HepG2 (cell line): ENCODE data around the gene ATP2B3. TPM values are rescaled to one million over a fixed set of nuclear protein-coding genes. Genes with fewer than 3 reads are reported as not detected.

ENCODE experiments used
- HNF4G ChIP-seq, 2 experiments: sonication (generic) in 1 of 2; formaldehyde crosslinking in 1 of 2; IDR thresholded peaks; 2 replicates each; pipeline versions ENCODE4 v1.4.0 to v1.6.1; 2011 to 2020; ENCODE audit warnings: borderline replicate concordance in 2 of 2, low read depth in 2 of 2, mild to moderate bottlenecking in 2 of 2, low read length in 1 of 2, missing genetic modification reagents in 1 of 2, moderate library complexity in 1 of 2
- POLR2G ChIP-seq: fragments of 200-400 bp; formaldehyde crosslinking; IDR thresholded peaks from 2 replicates; pipeline ENCODE4 v1.6.1; 2018; ENCODE audit warnings: mild to moderate bottlenecking, low read depth, low read length, moderate library complexity
- ZC3H13 ChIP-seq: sonication (generic); formaldehyde crosslinking; IDR thresholded peaks from 2 replicates; pipeline ENCODE4 v1.8.1; 2023; ENCODE audit warnings: mild to moderate bottlenecking, missing genetic modification reagents, moderate library complexity
- polyA plus RNA-seq, 8 experiments: library from polyadenylated mRNA; depleted of rRNA in 3 of 8; stranded (reverse) in 7 of 8; unstranded in 1 of 8; fragments of >200 nt; fragmentation: Illumina TruSeq in 4 of 8; extraction: Trizol in 4 of 8; gene quantifications; 2 replicates each; pipeline versions ENCODE4 v1.2.1 to v1.2.3, GENCODE V29; 2011 to 2016; ENCODE audit warnings: low read depth in 4 of 8, missing spikeins in 1 of 8, mixed read lengths in 1 of 8; ENCODE audit not compliant: insufficient read depth in 1 of 8
- total RNA-seq, 5 experiments: library from RNA; depleted of rRNA; stranded (reverse); fragments of >200 nt; fragmentation: Illumina TruSeq; extraction: Trizol; gene quantifications; 2 replicates each; pipeline ENCODE4 v1.2.3, GENCODE V29; 2016; ENCODE audit warnings: low read depth in 1 of 5
- TF ChIP-seq, protein P1 (sequence below): sonication (generic); formaldehyde crosslinking; IDR thresholded peaks from 2 replicates; pipeline ENCODE4 v1.5.1; 2020; ENCODE audit warnings: mild to moderate bottlenecking, missing genetic modification reagents, moderate library complexity
- TF ChIP-seq, protein P2 (sequence below): sonication (generic); formaldehyde crosslinking; IDR thresholded peaks from 2 replicates; pipeline ENCODE4 v1.4.0; 2020; ENCODE audit warnings: missing genetic modification reagents
- TF ChIP-seq, protein P3 (sequence below): sonication (generic); formaldehyde crosslinking; IDR thresholded peaks from 2 replicates; pipeline ENCODE4 v1.4.0; 2020; ENCODE audit warnings: missing genetic modification reagents
- TF ChIP-seq, protein P4 (sequence below): sonication (generic); formaldehyde crosslinking; IDR thresholded peaks from 2 replicates; pipeline ENCODE4 v1.5.1; 2020; ENCODE audit warnings: missing genetic modification reagents, mild to moderate bottlenecking, borderline replicate concordance

ATP2B3 gene
- total and polyA plus RNA-seq, 2 of the 13 experiments (the other 11 are each of a cell fraction or from before 2014, with no cell fraction given), result not detected

DNA sequence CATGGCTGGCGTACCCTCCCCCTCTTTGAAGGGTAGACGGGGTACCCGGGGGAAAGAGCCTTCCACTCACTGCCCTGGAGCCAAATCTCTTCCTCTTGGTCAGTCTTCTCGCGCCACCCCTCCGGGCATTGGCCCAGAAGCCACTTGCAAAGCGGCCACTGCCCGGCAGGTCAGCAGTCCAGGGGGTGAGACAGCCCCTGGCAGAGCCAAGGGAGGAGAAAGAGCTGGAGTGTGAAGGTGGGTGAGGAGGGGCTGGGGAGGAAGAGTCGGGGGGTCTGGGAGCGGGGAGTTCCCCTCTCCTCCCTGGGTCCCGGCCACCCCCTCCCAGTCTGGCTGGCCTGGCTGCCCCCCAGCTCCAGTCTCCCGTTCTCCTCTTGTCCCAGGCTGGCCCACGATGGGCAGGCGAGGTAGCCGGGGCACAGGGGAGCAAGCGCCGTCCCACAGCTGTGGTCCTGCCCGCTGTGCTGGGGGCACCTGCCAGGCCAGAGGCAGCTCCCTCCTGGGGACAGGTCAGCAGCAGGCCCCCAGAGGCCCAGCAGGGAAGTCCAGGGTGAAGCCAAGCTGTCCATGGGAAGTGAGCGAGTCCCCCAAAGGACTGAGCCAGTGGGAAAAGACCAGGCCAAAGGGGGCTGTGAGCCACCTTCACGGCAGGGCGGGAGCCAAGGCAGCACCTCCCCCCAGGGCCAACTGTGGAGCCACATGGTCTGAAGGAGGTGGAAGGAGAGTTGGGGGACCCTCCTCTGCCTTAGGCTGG lies 108.0 kb downstream of the ATP2B3 start (continued):
- TF ChIP-seq, protein P1, sequence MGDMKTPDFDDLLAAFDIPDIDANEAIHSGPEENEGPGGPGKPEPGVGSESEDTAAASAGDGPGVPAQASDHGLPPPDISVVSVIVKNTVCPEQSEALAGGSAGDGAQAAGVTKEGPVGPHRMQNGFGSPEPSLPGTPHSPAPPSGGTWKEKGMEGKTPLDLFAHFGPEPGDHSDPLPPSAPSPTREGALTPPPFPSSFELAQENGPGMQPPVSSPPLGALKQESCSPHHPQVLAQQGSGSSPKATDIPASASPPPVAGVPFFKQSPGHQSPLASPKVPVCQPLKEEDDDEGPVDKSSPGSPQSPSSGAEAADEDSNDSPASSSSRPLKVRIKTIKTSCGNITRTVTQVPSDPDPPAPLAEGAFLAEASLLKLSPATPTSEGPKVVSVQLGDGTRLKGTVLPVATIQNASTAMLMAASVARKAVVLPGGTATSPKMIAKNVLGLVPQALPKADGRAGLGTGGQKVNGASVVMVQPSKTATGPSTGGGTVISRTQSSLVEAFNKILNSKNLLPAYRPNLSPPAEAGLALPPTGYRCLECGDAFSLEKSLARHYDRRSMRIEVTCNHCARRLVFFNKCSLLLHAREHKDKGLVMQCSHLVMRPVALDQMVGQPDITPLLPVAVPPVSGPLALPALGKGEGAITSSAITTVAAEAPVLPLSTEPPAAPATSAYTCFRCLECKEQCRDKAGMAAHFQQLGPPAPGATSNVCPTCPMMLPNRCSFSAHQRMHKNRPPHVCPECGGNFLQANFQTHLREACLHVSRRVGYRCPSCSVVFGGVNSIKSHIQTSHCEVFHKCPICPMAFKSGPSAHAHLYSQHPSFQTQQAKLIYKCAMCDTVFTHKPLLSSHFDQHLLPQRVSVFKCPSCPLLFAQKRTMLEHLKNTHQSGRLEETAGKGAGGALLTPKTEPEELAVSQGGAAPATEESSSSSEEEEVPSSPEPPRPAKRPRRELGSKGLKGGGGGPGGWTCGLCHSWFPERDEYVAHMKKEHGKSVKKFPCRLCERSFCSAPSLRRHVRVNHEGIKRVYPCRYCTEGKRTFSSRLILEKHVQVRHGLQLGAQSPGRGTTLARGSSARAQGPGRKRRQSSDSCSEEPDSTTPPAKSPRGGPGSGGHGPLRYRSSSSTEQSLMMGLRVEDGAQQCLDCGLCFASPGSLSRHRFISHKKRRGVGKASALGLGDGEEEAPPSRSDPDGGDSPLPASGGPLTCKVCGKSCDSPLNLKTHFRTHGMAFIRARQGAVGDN (CRISPR knock-in tag), result peak; percentile 78
- TF ChIP-seq, protein P2, sequence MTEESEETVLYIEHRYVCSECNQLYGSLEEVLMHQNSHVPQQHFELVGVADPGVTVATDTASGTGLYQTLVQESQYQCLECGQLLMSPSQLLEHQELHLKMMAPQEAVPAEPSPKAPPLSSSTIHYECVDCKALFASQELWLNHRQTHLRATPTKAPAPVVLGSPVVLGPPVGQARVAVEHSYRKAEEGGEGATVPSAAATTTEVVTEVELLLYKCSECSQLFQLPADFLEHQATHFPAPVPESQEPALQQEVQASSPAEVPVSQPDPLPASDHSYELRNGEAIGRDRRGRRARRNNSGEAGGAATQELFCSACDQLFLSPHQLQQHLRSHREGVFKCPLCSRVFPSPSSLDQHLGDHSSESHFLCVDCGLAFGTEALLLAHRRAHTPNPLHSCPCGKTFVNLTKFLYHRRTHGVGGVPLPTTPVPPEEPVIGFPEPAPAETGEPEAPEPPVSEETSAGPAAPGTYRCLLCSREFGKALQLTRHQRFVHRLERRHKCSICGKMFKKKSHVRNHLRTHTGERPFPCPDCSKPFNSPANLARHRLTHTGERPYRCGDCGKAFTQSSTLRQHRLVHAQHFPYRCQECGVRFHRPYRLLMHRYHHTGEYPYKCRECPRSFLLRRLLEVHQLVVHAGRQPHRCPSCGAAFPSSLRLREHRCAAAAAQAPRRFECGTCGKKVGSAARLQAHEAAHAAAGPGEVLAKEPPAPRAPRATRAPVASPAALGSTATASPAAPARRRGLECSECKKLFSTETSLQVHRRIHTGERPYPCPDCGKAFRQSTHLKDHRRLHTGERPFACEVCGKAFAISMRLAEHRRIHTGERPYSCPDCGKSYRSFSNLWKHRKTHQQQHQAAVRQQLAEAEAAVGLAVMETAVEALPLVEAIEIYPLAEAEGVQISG (CRISPR knock-in tag), result 0 out of 2 replicates have a peak, but pooled peaks have one; percentile 12
- TF ChIP-seq, protein P3, sequence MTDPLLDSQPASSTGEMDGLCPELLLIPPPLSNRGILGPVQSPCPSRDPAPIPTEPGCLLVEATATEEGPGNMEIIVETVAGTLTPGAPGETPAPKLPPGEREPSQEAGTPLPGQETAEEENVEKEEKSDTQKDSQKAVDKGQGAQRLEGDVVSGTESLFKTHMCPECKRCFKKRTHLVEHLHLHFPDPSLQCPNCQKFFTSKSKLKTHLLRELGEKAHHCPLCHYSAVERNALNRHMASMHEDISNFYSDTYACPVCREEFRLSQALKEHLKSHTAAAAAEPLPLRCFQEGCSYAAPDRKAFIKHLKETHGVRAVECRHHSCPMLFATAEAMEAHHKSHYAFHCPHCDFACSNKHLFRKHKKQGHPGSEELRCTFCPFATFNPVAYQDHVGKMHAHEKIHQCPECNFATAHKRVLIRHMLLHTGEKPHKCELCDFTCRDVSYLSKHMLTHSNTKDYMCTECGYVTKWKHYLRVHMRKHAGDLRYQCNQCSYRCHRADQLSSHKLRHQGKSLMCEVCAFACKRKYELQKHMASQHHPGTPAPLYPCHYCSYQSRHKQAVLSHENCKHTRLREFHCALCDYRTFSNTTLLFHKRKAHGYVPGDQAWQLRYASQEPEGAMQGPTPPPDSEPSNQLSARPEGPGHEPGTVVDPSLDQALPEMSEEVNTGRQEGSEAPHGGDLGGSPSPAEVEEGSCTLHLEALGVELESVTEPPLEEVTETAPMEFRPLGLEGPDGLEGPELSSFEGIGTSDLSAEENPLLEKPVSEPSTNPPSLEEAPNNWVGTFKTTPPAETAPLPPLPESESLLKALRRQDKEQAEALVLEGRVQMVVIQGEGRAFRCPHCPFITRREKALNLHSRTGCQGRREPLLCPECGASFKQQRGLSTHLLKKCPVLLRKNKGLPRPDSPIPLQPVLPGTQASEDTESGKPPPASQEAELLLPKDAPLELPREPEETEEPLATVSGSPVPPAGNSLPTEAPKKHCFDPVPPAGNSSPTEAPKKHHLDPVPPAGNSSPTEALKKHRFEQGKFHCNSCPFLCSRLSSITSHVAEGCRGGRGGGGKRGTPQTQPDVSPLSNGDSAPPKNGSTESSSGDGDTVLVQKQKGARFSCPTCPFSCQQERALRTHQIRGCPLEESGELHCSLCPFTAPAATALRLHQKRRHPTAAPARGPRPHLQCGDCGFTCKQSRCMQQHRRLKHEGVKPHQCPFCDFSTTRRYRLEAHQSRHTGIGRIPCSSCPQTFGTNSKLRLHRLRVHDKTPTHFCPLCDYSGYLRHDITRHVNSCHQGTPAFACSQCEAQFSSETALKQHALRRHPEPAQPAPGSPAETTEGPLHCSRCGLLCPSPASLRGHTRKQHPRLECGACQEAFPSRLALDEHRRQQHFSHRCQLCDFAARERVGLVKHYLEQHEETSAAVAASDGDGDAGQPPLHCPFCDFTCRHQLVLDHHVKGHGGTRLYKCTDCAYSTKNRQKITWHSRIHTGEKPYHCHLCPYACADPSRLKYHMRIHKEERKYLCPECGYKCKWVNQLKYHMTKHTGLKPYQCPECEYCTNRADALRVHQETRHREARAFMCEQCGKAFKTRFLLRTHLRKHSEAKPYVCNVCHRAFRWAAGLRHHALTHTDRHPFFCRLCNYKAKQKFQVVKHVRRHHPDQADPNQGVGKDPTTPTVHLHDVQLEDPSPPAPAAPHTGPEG (CRISPR knock-in tag), result 0 out of 2 replicates have a peak, but pooled peaks have one; percentile 17
- TF ChIP-seq, protein P4, sequence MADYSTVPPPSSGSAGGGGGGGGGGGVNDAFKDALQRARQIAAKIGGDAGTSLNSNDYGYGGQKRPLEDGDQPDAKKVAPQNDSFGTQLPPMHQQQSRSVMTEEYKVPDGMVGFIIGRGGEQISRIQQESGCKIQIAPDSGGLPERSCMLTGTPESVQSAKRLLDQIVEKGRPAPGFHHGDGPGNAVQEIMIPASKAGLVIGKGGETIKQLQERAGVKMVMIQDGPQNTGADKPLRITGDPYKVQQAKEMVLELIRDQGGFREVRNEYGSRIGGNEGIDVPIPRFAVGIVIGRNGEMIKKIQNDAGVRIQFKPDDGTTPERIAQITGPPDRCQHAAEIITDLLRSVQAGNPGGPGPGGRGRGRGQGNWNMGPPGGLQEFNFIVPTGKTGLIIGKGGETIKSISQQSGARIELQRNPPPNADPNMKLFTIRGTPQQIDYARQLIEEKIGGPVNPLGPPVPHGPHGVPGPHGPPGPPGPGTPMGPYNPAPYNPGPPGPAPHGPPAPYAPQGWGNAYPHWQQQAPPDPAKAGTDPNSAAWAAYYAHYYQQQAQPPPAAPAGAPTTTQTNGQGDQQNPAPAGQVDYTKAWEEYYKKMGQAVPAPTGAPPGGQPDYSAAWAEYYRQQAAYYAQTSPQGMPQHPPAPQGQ (CRISPR knock-in tag), result no peak
- TF ChIP-seq POLR2G (no peak; the same call in none of the 2 replicates), ZC3H13 (CRISPR knock-in tag) (0 out of 2 replicates have a peak, but pooled peaks have one; percentile 63), HNF4G (IDR thresholded peaks at IDR 0.05; ENCODE audit: borderline replicate concordance, low read depth, low read length) (no peak), HNF4G (CRISPR knock-in tag; IDR thresholded peaks at IDR 0.05; ENCODE audit: borderline replicate concordance, low read depth) (no peak)
